GM18861 (cell line): ENCODE results near the gene SLC25A21.
"Not testable (repeated sequence)": the region's sequence is repeated elsewhere in the genome, so short reads cannot be mapped to it uniquely, and the experiment has no call there.

Experiments
- ATAC-seq: cut with Tn5 transposase; IDR thresholded peaks from one replicate; pipeline ENCODE4 v1.9.1; 2021; ENCODE audit not compliant: unreplicated experiment

The SLC25A21 gene

DNA sequence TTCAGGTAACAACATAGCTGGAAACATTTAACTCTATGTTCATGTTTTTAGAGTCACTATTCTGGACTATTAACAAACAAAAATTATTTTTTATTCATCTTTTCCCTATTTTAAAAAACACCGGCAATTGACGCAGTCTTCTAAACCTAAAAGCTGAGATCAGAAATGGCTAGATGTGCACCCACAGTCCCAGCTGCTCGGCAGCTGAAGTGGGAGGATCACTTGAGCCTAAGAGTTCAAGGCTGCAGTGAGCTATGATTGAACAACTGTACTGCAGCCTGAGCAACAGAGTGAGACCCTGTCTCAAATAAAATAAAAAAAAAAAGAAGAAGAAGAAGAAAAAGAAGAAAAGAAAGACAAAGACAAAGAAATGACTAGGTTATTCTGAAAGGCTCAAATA, 446.3 kb downstream of the SLC25A21 start:
- ATAC-seq: no peak

GRCh38 chr14:36724162-36724561, 448.2 kb downstream of the SLC25A21 start:
- no peak for ATAC-seq

DNA sequence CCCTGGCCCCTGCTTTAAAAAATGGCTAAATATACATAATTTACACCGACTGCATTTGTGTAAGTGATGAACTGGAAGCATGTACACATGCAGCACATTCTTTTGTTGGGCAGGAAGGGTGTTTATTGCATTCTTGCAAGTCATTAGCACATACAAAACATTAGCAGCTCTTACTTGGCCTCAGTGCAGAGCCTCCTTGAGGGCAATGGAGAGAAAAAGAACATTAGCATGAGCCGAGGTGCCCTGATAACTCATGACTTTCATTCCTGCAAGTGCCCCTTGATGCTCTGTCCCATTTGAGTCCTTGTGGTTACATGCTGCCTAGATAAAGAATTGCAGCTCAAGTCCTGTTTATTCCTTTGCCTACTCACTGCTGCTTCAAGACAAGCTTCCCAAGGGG, 448.9 kb downstream of the SLC25A21 start:
- no peak for ATAC-seq

DNA sequence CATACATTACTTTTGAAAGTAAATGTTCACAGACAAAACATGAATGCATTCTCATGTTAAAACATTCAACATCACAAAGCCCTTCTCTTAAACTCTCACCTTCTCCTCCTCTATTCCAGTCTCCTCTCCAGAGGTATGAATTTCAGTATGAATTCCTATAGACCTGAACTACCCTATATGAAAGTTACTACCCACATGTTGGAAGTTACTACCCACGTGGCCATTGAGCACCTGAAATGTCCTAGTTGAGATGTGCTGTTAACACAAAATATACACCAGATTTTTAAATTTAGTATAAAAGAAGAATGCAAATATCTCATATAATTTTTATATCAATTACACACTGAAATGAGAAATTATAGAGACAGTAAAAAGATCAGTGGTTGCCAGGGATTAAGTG, 450.5 kb downstream of the SLC25A21 start:
- ATAC-seq: no peak

- no peak for ATAC-seq
These were observed 451.7 kb downstream of the SLC25A21 start for GRCh38 chr14:36720657-36721056.

- ATAC-seq: no peak
These were observed 452.6 kb downstream of the SLC25A21 start for GRCh38 chr14:36719823-36720222.

DNA sequence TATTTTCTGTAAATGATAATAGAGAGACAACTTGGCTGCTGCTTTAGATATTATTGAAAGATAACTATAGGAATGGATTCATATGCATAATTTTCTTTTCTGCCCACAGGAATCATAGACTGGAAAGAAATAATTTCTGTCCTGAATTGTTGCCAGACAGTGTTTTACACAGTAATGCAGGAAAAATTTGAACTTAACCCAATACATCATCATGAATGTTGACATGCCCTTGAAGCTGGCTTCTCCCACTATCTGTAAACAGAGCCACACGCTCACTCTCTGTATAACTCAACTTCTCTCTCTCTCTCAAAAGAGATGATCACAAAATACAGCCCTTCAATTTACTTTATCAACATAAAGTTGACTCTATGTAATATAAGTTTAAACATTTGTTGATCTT, 454.2 kb downstream of the SLC25A21 start:
- no peak for ATAC-seq

DNA sequence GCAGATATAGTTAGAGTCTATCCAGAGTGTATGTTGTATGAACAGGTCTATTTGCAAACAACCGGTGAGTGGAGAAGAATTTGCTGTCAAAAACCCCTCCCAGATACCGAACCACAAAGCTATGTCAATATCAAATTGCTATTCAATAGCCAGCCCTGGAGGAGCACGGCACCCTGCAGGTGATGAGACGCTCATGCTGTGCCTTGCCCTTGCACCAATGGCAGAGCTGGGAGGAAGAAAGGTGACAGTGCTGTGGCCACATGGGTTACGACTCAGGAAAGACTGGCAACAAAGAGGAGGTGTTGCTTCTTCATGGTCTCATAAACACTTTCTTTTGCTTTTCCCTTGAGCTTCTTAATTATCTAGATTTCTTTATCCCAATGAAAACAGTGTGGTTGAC, 455.0 kb downstream of the SLC25A21 start:
- no peak for ATAC-seq

- ATAC-seq: no peak
These were observed 455.7 kb downstream of the SLC25A21 start for GRCh38 chr14:36716614-36717184.

GRCh38 chr14:36713960-36714703, 458.3 kb downstream of the SLC25A21 start:
- ATAC-seq: no peak

- ATAC-seq: no peak
These were observed 464.8 kb downstream of the SLC25A21 start for GRCh38 chr14:36707570-36707969.

GRCh38 chr14:36702474-36702873, 469.9 kb downstream of the SLC25A21 start:
- ATAC-seq: no peak

DNA sequence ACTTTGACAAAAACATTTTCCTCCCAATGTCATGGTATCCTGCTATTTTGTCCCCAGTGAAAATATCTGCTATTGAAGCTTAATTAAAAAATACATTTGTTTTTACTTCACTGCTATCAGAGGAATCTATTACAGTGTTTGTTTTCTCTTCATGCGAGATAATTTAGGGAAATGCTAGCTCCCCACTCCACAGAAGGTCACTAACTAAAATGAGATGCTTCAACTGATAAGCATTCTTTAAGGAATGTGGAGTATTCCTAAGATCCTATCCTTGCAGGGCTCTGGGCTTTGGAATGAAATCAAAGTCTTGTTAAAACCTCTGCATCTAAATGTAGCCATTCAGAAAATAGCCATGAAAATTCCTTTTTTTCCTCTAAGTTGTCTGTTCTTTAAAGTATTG, 471.3 kb downstream of the SLC25A21 start:
- no peak for ATAC-seq

DNA sequence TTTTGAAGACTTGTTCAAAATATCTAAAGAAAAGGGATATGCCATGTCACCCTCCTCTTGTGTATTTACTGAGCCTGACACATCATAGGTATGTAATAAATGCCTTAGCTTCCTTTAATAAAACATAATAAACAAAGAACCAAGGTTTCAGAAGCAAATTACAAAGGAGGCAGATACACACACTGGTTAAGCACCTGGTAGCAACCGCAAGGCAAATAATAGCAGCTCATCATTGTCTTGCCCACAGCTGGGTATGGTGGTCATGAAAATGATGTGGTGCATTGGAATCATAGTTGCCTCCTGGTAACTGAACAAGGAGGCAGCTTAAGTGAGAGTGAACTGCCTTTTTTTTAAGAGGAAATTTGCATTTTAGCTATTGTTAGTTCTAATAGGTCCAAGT, 471.8 kb downstream of the SLC25A21 start:
- no peak for ATAC-seq

GRCh38 chr14:36699420-36699819, 473.0 kb downstream of the SLC25A21 start:
- not testable (repeated sequence) for ATAC-seq

DNA sequence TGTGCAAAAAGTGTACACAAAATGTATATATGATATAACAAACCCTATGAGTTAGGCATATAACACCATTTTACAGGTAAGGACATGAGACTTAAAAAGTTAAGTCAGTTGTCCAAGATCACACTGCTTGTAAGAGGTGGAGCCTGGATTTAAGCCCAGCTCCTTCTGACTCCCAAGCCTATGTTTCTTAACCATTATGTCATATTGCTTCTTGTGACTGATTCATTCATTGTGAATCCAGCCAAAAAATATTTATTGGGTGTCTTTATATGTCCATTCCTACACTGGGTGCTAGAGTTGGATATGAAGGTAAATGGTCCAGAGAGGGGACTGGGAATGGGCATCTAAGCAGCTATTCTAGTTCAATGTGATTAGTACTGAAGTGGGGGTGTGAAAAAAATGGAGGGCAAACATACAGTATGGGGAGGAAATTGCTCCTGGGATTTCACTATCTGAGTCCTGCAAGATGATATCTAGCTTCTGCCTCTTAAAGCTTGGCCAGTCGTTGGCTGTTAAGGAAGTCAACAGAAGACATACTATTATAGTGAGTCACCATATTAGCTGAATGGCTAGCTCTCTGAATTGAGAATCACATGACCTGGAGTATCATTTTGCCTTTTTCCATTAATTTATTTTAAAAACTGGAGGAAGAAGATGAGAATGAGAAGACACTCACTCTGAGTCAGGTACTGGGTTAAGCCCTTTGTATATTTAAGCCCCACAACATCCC, 481.9 kb downstream of the SLC25A21 start:
- ATAC-seq: no peak

DNA sequence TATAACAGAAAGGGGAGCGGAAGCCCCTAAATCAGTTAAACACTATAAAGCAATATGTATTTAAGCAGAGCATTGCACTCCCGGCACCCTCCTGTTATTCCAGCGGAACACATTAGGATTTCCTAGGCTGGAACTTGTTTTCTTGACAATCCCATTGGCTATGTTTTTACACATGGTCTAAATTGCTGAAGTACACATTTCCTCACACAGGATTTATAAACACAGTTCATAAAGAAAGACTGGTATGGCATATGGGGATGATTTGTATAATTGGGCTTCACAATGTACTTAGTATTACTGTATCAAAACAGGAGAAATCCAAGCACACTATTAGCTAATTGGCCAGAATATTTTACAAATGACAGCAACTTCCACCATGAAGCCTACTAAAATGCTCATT, 487.5 kb downstream of the SLC25A21 start:
- ATAC-seq: no peak

GRCh38 chr14:36683083-36683724, 489.2 kb downstream of the SLC25A21 start:
- no peak for ATAC-seq

GRCh38 chr14:36682338-36682737, 490.1 kb downstream of the SLC25A21 start:
- ATAC-seq: no peak

DNA sequence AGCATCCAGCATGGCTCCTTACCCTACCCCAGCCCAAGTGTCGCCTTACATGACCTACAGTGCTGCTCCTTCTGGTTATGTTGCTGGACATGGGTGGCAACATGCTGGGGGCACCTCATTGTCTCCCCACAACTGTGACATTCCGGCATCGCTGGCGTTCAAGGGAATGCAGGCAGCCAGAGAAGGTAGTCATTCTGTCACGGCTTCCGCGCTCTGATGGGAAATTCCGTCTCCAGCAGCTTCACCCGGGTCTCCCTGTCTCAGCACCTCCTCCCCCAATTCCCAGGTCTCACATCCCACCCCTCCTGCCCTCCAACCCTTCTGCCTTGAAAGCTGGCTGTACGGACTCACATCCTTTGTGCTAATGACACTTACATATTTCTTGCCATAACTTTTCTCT, 496.2 kb downstream of the SLC25A21 start:
- ATAC-seq: no peak

GRCh38 chr14:36675581-36675980, 496.8 kb downstream of the SLC25A21 start:
- ATAC-seq: no peak

DNA sequence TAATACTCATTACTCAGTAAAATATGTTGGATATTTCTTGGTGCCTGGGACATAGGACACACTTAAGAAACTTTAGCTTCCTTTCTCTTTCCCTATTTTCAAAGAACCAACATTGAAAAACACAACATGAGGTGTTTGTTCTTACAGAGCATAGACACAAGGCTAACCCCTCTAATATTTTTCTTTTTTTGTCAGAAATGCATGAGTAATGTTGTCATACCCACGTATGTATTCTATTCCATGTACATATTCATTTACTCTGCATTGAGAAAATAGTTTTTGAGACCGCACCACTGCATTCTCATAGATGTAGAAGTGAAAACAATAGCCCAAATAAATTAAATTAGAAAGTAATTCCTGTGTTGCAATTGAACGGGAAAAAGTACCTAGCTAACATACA, 497.7 kb downstream of the SLC25A21 start:
- ATAC-seq: no peak
